ENCODE measurements around the gene ZNF583. TPM values are rescaled to one million over a fixed set of nuclear protein-coding genes. Genes with fewer than 3 reads are reported as not detected.

ZNF583 gene
- total RNA-seq, 1 donor from 2014 or later, result 10.2 TPM

DNA sequence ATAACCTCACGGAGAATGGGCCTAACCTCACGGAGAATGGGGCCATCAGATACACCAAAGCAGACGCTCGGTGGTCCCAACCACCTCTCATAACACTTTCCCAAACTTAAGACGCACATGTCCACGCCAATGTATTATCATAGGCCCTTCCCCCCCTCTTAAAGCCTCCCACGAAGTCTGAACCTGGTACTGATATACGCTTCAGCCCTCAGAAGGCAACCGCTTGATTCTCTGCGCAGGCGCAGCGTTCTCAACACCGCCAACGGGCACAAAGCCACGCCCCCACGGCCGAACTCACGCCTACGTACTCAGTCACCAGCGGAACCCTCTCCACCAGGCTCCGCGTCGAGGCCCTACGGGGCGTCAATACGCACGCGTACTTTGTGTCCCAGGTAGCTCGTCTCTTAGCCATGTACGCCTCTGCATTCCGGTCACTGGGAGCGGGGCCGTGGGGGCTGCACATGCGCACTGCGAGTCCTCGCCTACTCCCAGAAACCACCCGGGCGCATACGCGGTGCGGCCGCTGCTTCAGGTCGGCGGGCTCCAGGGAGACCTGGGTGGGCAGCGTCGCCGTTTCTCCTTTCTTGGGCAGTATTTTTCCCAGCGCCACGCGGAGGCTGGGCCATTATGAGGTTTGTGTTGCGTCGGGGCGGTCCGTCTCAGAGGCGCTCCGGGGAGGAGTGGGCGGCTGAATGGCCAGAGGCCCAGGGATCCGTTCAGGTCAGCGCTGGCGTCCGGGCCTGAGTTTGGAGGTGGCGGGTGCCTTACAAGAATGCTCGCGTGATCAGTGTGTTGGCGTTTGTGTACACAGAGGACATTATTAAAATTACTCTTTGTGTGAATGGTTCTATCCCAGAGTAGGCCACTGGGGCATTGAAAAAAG, 36.1 kb upstream of the ZNF583 start:
- H3K4me1 Mint-ChIP-seq (ENCODE audit: unreplicated experiment), result peaks cover 16% of the 10 kb centered on the region
- peaks cover 19% of the 10 kb centered on the region for H3K36me3 Mint-ChIP-seq (ENCODE audit: unreplicated experiment)
- H3K9me3 Mint-ChIP-seq (ENCODE audit: unreplicated experiment), result peaks cover 66% of the 10 kb centered on the region
- peak; percentile 91 for DNase-seq (ENCODE audit: extremely low spot score, unreplicated experiment)
- H3K4me3 Mint-ChIP-seq (ENCODE audit: unreplicated experiment), result peak overlapping the region; percentile 83
- TF ChIP-seq, protein P1, sequence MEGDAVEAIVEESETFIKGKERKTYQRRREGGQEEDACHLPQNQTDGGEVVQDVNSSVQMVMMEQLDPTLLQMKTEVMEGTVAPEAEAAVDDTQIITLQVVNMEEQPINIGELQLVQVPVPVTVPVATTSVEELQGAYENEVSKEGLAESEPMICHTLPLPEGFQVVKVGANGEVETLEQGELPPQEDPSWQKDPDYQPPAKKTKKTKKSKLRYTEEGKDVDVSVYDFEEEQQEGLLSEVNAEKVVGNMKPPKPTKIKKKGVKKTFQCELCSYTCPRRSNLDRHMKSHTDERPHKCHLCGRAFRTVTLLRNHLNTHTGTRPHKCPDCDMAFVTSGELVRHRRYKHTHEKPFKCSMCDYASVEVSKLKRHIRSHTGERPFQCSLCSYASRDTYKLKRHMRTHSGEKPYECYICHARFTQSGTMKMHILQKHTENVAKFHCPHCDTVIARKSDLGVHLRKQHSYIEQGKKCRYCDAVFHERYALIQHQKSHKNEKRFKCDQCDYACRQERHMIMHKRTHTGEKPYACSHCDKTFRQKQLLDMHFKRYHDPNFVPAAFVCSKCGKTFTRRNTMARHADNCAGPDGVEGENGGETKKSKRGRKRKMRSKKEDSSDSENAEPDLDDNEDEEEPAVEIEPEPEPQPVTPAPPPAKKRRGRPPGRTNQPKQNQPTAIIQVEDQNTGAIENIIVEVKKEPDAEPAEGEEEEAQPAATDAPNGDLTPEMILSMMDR (IDR thresholded peaks at IDR 0.05), result no peak
- peak overlapping the region; percentile 91 for H3K27ac Mint-ChIP-seq (ENCODE audit: unreplicated experiment)
- H3K27me3 Mint-ChIP-seq (ENCODE audit: unreplicated experiment), result no peaks in the 10 kb centered on the region

DNA sequence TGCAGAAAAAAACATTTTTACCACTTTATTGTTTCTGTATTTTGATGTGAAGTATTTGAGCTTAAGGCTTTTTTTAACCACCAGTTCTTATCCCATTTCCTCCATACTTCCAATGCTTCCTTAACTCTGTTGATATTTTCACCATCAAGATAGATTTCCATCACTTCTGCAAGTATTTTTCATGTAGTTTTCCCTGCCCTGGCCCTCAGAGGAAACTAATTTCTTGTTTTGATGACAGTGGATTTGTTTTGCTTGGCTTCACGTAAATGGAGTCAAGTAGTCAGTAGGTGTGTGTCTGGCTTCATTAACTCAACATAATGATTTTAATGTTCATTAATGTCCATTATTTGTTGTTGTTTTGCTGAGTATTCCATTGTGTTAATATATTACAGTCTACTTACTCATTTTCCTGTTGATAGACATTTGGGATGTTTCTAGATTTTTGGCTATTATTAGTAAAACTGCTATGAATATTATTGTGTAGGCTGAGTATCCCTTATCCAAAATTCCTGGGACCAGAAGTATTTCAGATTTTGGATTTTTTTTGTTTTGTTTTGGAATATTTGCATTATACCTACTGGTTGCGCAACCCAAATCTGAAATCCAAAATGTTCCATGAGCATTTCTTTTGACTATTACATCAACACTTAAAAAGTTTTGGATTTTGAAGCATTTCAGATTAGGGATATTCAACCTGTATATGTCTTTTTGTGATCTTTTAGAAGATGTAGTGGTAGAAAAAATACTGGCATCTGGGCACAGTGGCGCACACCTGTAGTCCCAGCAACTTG, 34.1 kb upstream of the ZNF583 start:
- Mint-ChIP-seq H3K4me1 (ENCODE audit: unreplicated experiment) (peaks cover 16% of the 10 kb centered on the region), H3K36me3 (ENCODE audit: unreplicated experiment) (peaks cover 39% of the 10 kb centered on the region), H3K9me3 (ENCODE audit: unreplicated experiment) (peaks cover 69% of the 10 kb centered on the region), H3K27ac (ENCODE audit: unreplicated experiment) (no peak overlapping the region), H3K27me3 (ENCODE audit: unreplicated experiment) (no peaks in the 10 kb centered on the region), H3K4me3 (ENCODE audit: unreplicated experiment) (no peak overlapping the region)
- DNase-seq (ENCODE audit: extremely low spot score, unreplicated experiment), result no peak
- TF ChIP-seq, protein P1 (IDR thresholded peaks at IDR 0.05), result no peak

DNA sequence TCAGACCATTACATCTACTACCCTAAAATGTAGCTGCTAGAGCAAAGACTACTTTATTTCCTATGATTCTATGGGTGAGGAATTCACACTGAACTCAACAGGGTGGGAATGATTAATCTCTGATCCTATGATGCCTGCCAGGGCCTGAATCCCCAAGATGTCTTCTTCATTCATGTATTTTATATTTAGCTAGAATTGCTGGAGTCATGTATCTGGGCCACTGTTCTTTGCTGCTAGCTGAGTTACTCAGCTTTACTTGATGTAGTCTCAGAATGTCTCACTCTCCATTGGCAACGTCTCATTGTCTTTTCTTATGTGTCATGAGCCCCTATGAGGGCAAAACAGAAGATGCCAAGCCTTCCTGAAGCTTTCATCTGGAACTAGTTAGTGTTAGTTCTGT, 31.9 kb upstream of the ZNF583 start:
- Mint-ChIP-seq H3K27me3 (ENCODE audit: unreplicated experiment) (no peaks in the 10 kb centered on the region), H3K9me3 (ENCODE audit: unreplicated experiment) (peaks cover 74% of the 10 kb centered on the region), H3K4me3 (ENCODE audit: unreplicated experiment) (no peak overlapping the region), H3K27ac (ENCODE audit: unreplicated experiment) (no peak overlapping the region), H3K4me1 (ENCODE audit: unreplicated experiment) (peaks cover 16% of the 10 kb centered on the region), H3K36me3 (ENCODE audit: unreplicated experiment) (peaks cover 59% of the 10 kb centered on the region)
- no peak for DNase-seq (ENCODE audit: extremely low spot score, unreplicated experiment)
- TF ChIP-seq, protein P1 (IDR thresholded peaks at IDR 0.05), result no peak

DNA sequence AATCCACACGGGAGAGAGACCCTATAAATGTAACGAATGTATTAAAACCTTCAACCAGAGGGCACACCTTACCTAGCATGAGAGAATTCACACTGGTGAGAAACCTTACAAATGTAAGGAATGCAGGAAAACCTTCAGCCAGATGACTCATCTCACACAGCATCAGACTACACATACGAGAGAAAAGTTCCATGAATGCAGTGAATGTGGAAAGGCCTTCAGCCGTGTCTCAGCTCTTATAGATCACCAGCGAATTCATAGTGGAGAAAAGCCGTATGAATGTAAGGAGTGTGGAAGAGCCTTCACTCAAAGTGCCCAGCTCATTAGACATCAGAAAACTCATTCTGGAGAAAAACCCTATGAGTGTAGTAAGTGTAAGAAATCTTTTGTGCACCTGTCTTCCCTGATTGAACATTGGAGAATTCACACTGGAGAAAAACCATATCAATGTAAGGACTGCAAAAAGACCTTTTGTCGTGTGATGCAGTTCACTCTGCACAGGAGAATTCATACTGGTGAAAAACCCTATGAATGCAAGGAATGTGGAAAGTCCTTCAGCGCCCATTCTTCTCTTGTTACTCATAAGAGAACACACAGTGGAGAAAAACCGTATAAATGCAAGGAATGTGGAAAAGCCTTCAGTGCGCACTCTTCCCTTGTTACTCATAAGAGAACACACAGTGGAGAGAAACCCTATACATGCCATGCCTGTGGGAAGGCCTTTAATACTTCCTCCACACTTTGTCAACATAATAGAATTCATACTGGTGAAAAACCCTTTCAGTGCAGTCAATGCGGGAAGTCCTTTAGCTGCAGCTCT, 26.8 kb upstream of the ZNF583 start:
- Mint-ChIP-seq H3K4me3 (ENCODE audit: unreplicated experiment) (no peak overlapping the region), H3K36me3 (ENCODE audit: unreplicated experiment) (peaks cover 64% of the 10 kb centered on the region), H3K9me3 (ENCODE audit: unreplicated experiment) (peaks cover 74% of the 10 kb centered on the region), H3K27me3 (ENCODE audit: unreplicated experiment) (no peaks in the 10 kb centered on the region), H3K4me1 (ENCODE audit: unreplicated experiment) (no peaks in the 10 kb centered on the region), H3K27ac (ENCODE audit: unreplicated experiment) (no peak overlapping the region)
- no peak for DNase-seq (ENCODE audit: extremely low spot score, unreplicated experiment)
- TF ChIP-seq, protein P1 (IDR thresholded peaks at IDR 0.05), result no peak

Measured in osteocyte (in vitro differentiated cells).